GM21825 (cell line): ENCODE measurements around the gene RPS6KA3.
A peak's percentile ranks its signal among the peaks of the same experiment; 100 is the strongest.

ENCODE experiments used
- ATAC-seq: cut with Tn5 transposase; IDR thresholded peaks from one replicate; pipeline ENCODE4 v1.9.1; 2021; ENCODE audit warnings: mild to moderate bottlenecking, moderate library complexity; ENCODE audit not compliant: unreplicated experiment

The RPS6KA3 gene

DNA sequence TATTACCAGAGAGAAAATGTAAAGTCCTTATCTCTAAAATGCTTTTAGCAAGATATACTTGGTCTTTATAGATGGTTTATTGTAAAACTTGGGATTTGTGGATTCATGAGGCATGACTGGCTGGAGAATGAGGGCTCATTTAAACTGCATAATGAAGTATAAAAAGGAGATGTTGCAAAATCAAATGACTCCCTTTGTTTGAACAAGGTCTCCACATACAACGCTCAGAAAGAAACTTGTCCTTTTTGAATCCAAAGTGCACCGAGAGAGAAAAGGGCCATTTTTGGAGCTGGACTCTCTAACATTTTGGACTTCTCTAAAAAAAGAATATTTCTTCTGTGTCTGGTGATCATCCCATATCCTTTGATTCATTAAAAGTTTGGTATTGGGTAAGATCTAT is 117.4 kb downstream of the RPS6KA3 start:
- ATAC-seq = no peak

DNA sequence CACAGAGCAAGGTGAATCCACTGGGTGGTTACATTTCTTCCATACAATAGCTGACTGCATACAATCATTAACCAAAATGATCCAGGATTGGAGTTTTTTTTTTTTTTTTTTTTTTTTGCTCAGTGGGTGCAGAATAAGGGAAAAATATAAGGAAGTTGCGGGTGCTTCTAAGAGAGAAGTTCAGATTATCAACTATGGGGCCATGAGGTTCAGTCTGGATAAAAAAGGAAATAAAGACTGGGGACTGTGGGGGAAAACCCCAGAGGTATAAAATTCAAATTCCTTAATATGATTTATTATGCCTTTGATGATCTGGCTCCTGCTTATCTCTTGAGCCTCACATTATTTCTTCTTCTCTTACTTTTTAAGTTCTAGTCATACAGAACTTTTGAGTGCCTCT is 119.1 kb downstream of the RPS6KA3 start:
- no peak for ATAC-seq

DNA sequence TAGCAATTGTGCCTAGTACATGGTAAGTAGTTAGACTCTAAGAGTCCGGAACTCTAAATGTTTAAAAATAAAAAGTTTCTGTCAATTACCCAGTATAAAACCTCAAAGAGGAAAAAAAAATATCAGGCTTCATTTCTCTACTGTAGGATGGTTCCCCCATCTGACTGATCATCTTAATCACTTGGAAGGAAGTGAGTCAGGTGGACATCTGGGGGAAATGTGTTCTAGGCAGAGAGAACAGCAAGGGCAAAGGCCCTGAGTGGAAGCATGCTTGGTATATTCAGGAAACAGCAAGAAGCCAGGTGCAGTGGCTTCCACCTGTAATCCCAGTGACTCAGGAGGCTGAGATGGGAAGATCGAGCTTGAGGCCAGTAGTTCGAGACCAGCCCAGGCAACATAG is 122.2 kb downstream of the RPS6KA3 start:
- ATAC-seq = no peak

DNA sequence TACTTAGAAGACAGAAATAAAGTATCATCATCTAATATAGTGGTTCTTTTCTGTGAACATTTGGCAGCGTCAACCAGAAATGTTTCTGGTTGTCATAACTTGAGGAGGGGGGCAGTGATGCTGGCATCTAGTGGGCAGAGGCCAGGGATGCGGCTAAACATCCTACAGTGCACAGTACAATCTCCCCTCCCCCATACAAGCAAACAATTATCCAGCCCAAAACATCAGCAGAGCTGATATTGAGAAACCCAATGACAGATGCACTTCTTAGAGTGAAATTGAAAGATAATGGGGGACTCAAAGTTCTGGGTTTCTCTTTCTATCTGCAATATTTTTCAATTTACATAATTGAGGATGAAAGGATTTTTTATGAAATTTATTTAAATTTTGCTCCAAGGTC is 123.1 kb downstream of the RPS6KA3 start:
- no peak for ATAC-seq

DNA sequence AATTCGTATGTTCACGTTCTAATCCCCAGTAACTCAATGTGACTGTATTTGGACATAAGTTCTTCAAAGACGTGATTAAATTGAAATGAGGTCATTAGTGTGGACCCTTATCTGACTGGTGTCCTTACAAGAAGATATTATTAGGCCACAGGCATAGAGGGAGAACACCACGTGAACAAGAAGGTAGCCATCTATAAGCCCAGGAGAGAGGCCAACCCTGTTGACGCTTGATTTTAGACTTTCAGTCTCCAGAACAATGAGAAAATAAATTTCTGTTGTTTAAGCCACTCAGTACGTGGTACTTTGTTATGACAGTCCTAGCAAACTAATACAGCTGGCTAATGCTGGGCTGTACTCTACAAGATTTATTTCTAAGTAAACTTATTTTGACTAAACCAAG is 123.6 kb downstream of the RPS6KA3 start:
- no peak for ATAC-seq

DNA sequence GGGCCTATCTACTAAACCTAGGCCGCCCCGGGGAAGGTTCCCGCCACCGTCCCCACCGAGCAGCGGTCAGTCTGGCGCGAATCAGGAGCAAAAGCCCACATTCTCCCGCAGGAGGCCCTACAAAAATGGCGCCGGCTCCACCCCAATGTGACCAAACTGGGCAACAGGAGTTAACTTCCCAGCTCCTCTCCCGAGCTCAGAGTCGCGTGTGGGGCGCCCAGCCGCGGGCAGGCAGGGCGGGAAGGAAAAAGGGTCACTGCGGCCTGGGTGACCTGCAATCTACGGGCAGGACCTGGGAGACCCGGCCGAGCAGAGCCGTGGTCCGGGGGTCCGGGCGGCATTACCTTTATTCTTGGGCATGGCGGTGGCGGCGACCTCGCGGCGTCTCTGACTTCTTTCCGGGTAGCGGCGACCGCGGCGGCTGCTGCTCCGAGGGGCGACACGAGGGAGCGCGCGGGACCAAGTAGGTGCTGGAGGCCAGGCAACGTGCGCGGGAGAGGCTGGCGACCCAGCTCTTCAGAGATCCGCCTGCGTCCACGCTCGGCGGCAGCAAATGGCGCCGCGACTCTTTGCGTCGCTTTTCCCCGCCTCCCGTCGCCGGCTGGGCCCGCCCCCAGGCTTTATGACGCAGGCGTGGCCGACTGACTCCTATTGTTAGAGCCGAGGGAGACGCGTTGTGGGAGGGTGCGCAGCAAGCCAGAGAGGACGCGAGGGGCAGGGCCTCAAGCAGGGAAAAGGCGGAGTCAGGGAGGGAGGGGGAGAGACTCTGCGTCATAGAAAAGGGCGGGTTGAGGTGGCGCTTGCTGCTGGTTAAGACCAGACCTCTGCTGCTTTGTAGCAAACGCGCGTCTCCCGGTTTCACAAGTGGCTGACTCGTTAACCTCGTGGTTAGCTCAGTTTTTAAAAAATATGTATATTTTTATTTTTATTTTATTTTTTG is 125.2 kb downstream of the RPS6KA3 start, which contains the start of gene EIF1AX:
Gene EIF1AX (minus strand): TSS at position 558 of the 940 bp plus-strand sequence. CDS start 198 bp downstream, at position 360.
- ATAC-seq = peak; percentile 99

DNA sequence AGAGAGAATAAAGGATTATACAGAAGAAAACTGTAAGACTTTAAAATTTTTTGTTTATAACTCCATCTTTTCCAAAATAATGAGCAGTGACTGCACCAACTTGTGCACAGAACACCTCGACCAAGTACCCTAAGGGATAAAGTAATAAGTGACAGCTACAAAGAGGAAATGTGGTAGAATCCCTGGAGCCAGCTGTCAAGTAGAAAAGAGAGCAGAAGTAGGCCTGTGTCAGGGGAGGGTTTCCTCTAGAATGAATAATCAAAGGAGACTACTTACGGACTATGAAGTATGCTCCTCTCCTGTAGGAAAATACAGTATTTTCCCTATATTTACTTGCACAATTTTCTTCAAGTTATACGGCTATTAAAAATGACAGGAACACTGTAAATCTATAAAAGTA is 126.3 kb downstream of the RPS6KA3 start:
- ATAC-seq = no peak

DNA sequence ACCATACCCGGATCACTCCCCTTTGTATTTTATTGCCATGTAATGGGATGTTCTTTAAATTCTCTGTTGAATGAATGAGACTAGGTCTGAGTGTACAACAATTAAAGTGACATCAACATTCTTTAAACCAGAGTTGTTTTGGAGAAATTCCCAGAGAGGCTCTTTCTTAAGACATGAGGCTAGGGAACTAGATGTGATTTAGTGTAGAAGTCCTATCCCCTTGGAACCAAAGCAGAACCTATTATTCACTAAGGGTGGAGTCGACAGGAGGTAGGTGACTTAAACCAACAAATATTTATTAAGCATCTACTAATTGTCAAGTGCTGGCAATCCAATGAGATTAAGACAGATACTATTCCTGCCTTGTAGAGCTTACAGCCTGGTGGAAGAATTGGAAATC is 126.7 kb downstream of the RPS6KA3 start:
- ATAC-seq = no peak

DNA sequence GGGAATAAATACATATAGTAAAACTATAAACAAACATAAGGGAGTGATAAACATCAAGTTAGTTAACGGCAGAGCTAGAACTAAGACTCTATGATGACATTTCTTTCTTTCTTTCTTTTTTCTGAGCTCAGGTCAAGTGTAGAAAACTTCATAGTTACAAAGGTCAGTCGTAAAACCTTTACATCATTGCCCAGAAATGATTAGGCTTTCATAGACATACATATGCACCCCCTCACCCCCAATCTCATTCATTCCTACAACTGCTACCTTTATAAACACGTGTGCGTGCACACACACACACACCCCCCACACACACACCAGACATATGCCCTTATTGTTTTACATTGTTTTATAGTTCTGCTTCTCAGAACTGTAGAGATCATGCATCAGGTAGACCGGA is 130.8 kb downstream of the RPS6KA3 start:
- ATAC-seq = no peak

DNA sequence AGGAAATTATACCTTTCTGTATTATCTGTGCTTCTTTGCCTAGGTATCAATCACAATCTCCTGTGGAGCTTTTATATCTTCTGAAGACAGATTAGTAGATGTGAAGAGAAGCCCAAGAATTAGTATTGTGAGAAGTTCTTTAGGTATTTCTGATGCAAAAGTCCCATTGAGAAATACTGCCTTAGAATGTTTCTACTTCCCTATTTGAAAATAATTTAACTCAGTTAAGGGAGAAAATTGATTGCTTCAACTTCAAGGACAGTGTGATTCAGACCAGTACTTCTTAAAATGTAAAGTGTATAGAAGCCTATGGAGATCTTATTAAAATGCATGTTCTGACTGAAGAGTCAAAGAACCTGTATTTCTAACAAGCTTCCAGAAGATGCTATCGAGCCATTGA is 134.0 kb downstream of the RPS6KA3 start:
- no peak for ATAC-seq

DNA sequence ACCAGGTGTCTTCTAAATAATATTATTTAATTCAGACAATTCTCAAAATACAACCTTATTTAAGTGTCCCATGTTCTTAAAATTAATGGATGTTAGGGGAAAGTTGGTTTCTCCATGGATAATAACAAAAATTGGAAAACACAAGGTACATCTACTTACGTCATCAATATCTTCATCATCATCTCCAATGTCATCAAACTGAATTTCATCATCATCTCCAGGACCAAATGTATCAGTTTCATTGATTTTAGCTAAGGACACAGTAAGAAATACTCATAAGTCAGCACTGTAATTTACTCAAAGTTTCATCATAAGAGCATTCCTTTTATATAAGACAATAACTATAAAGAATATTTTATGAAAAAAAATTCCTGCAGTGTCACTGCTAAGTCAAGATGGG is 136.4 kb downstream of the RPS6KA3 start:
- no peak for ATAC-seq

DNA sequence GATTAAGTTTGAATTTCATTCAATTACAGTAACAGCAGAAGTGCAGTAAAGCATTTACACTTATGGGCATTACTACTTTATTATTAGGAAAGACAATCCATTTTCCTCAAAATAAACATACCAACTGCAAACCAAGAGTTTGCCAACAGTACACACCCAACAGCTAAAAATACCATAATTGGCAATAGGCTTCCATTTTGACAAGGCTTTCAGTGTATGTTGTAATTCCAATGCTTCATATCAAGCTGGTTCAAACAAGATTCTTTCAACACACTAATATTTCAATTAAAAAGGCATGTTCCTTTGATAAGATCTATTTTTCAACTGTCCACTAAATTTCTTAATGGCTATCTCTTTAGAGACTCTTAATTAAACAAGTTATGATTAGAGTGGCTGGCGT is 137.2 kb downstream of the RPS6KA3 start:
- ATAC-seq = no peak

DNA sequence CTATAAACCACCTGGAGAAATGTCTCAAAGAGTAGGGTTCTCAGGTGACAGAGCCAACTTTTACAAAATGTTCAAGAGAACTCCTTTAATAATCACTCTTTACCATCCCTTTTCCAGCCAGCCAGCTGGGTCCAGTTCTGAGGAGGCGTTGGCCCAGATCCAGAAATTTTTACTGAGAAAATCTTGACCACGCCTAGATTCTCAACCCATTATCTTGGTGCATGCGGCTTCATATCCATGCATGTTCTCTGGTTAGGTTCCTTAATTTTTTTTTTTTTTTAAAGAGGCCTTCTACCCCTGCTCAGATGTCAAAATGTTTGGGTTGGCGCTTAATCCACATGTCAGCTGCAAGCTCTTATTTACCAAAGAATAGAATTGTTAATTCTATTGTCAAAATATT is 138.0 kb downstream of the RPS6KA3 start:
- ATAC-seq = no peak

DNA sequence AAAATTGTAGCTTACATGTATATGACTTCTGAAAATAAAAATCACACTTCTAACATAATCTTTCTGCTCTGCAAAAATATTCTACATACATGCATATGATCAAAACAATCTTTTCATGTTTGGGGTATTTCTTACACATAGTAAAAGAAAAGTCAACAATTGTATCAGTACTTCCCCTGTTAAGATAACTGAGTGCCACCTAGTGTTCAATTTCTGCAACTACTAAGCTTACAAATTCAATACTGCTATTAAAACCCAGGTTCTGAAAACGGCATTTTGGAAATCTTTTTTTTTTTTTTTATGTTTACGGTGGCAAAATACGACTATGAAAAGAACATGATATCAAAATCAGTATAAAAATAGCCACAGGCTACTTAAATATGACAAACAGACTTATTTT is 139.3 kb downstream of the RPS6KA3 start:
- peak; percentile 54 for ATAC-seq

DNA sequence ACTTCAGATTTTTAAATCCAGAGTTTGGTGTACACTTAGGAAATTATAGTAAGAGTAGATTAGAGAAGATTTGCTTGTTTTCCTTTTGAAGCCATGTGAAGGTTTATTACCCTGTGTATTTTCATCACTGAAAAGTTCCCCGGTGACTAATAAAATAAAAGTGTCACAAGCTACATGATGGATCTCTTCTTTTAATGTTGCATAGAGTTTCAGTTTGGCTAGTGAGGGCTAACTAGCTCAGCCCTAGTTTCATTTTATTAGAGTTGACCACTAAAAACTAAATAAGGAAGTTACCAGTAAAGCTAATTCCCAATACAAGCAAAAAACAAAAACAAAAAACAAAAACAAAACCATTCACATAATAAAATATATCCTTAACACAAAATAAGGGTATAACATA is 139.9 kb downstream of the RPS6KA3 start:
- peak; percentile 49 for ATAC-seq

DNA sequence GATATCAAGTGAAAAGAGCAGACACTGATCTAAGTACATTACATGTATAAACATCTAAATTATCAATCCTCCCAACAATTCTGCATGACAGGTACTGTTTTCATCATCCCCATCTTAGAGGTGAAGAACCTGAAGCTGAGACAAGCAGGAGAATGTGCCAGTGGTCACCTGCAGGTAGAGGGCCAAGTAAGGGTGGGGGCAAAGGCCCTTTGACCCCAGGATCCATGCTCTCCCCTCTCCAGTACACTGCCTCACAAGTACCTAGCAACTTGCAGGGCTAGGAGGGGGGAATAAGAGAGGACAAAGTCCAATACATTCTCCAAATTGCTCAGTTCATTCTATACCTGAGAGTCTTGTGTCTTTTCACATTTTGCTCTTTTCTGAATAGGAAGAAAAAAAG is 141.7 kb downstream of the RPS6KA3 start:
- no peak for ATAC-seq

DNA sequence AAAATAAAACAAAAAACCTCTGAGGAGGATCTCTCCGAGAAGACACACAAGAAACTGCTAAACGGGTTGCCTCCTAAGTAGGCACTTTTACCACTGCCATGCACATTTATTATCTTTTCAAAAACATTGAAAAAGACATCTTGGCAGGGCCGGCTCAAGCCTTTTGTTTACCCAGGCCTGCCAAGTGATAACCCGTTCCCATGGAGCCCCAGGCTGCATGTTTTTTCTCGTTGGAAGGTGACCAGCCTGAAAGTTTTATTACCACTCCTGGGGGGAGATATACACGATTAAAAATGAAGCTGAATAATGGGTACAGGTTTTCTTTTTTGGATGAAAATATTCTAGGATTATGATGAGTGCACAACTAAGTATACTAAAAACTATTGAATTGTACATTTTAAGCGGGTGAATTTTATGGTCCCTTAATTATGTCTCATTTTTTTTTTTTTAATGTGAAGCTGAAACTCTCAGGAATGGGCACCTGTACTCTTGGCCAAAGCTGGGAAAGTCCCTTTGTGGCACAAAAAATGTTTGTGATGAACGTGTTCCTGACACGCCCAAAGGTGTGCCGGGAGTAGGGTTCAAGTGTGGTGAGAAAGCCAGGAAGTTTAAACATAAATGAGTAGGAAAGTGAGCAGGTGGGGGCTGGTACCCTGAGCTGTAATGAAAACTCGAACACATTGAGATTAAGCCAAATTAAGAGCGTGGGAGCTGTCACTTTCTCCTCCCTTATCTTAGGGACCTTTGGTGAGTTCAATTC is 148.5 kb downstream of the RPS6KA3 start:
- ATAC-seq = no peak

DNA sequence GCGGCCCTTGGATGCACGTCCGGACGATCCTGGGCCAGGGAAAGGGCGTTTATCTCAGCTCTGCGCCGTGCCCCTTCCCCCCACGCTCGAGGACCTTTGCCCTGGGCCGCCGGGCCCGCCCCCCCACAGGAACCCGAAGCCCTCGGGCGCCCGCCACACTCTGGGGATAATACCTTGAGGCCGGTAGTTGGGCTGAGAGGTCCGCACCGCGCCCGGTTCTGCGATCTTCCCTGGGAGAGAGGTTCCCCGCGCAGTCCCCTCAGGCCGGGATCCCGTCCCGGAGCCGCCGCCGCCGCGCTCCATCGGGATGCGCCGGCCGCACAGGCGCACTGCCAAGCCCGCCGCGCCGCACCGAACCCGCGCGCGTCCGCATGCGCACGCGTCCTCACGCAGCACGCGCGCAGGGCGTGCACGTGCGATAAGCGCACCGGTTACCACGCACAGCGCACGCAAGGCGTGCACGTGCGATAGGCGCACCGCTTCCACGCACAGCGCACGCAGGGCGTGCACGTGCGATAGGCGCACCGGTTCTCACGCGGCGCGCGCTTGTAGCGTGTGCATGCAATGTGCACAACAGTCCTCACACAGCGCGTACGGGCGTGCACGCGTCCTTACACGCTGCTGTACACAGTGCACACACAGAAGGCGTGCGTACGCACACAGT is 150.0 kb downstream of the RPS6KA3 start, which contains the start of gene MAP7D2:
Gene MAP7D2 (minus strand): TSS at position 331 of the 664 bp plus-strand sequence. CDS start 28 bp downstream, at position 303.
- no peak for ATAC-seq

DNA sequence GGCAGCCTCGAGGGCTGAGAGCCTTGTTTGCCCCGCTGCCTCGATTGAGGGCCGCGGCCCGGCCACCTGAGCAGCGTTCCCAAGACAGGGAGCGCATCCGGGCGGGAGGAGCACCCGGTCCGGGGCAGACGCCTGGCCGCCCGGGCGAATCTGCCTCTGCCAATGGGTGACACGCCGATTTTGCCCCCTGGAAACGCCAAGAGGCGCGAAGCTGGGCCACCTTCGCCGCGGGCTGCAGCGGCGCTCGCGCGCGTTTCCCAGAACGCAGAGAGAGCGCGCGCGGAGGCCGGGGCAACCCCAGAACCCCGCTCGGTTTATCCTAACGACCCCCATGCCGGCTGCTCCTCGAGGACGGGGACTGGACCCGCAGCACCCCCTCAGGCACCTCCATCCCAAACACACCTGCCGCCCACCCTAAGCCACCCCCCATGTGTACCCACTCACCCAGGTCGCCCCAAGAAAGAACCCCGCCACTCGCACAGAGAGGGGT is 150.6 kb downstream of the RPS6KA3 start:
- no peak for ATAC-seq

DNA sequence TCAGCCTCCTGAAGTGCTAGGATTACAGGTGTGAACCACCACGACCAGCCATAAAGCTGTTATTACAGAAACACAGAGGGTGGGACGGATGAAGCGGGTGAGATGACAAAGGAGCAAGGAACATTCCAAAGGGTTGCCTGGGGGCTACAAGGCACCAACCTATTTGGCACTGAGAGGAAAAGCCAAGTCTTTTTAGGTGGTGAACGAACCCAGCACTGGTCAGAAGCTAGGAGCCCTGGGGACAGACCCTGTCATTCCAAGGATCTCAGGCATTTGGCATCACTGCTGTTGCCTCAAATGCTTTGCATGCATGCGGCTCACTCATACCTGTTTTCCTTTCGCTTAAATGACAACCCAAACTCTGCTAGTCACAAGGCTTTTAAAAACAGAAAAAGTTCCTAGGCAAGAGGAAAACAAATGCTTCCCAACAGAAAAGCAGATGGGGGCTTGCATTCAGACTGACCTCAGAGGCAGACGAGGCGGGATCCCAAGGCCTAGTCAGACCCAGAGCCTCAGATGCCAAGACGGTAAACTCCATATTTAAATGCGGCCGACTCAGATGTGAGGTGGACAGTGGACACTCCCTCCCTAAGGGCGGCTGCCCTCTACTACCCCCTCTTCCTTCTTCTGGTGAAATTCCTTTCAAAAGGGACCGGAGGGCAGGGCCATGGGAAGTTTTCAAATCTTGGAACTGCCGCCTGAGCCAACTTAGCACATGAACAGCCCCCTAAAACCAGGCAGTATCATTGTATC is 154.5 kb downstream of the RPS6KA3 start:
- ATAC-seq = no peak
